MV-4-11 (cell line): ENCODE data around the gene HSD17B1.
A peak's percentile ranks its signal among the peaks of the same experiment; 100 is the strongest.
"Not testable (repeated sequence)": the region's sequence is repeated elsewhere in the genome, so short reads cannot be mapped to it uniquely, and the experiment has no call there.

ENCODE experiments used
- DNase-seq: peaks from one replicate; lab custom pipeline; 2025; lab: John Stamatoyannopoulos, UW

The HSD17B1 gene

GRCh38 chr17:42526031-42526444 lies 26.7 kb upstream of the HSD17B1 start:
- DNase-seq: no peak

- no peak for DNase-seq
Measured at GRCh38 chr17:42527932-42528331, 24.8 kb upstream of the HSD17B1 start.

GRCh38 chr17:42529061-42529460 lies 23.7 kb upstream of the HSD17B1 start:
- DNase-seq: no peak

DNA sequence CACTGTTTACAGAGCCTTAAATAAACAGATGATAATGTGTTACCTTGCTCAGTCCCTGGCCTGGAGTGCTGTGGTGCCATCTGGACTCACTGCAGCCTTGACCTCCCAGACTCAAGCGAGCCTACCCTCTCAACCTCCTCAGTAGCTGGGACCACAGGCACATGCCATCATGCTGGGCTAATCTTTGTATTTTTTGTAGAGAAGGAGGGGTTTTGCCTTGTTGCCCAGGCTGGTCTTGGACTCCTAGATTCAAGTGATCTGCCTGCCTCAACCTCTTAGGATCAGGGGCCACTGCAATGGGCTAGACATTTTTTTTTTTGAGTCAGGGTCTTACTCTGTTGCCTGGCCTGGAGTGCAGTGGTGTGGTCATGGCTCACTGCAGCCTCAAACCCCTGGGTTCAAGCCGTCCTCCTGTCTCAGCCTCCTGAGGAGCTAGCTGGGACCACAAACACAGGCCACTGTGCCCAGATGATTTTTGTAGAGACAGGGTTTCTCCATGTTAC lies 21.7 kb upstream of the HSD17B1 start:
- no peak for DNase-seq

DNA sequence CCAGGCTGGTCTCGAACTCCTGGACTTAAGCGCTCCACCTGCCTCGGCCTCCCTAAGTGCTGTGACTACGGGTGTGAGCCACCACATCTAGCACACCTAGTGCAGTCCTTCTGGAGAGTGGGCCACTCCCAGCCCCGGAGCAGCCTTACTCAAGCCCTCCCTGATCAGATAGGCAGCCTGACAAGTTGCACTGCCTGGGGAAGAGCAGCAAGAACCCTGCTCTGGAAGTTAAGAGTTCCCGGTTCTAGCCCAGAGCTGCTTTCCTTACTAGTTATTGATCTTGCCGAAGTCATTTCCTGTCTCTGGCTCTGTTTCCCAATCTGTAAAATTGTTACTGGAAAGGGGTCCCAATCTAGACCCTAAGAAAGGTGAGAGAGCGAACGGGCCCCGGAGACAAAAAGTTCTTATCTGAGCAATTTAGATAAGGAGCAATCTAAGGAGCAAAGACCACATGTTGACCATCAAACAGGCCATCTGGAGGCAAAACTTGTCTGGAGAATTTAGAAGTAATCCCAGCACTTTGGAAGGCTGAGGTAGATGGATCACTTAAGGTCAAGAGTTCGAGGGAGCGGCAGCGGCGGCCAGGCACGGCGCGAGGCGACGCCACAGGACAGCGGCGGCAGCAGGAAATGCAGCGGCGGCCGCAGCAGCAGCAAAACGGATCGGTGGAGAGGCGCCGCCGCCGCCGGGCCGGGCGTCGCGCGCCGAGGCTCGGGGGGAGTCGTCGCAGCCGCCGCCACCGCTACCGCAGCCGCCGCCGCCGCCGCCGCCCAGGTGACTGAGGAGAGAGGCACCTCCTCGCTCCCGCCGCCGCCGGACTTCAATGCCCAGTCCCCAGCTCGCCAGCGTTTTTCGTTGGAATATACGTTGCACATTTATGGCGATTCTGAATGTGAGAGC lies 21.0 kb upstream of the HSD17B1 start:
- peak; percentile 29 for DNase-seq

DNA sequence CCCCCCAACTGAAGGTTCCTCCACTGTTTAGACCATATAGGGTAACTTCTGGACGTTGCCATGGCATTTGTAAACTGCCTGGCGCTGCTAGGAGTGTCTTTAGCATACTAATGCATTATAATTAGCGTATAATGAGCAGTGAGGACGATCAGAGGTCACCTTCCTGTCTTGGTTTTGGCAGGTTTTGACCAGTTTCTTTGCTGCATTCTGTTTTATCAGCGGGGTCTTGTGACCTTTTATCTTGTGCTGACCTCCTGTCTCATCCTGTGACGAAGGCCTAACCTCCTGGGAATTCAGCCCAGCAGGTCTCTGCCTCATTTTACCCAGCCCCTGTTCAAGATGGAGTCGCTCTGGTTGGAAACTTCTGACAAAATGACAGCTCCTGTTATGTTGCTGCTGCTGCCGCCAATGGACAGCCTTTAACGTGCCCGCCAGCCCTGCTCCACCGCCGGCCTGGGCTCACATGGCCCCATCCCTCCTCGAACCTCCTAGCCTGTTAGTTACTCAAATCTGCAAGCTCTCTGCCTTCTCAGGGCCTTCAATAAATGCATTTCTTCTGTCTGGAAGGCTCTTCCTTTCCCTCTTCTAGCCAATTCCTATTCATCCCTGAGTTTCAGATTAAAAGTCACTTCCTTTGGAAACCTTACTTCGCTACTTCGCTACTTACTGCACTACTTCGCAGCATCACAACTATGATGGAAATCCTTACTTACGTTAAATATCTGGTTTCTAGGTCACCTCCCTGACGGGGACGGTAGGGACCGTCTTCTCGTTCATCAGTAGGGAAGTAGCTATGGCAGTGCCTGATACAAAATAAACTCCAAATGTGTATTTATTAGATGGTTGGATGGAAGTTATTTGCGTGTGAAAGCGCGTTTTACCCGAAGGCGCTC lies 17.3 kb upstream of the HSD17B1 start:
- DNase-seq: no peak

- peak; percentile 80 for DNase-seq
Measured at GRCh38 chr17:42536048-42536371, 16.7 kb upstream of the HSD17B1 start, which contains the start of gene NAGLU. Gene NAGLU, plus strand, starts transcription at chr17:42536241. Its CDS starts 32 bp downstream, at chr17:42536273.

DNA sequence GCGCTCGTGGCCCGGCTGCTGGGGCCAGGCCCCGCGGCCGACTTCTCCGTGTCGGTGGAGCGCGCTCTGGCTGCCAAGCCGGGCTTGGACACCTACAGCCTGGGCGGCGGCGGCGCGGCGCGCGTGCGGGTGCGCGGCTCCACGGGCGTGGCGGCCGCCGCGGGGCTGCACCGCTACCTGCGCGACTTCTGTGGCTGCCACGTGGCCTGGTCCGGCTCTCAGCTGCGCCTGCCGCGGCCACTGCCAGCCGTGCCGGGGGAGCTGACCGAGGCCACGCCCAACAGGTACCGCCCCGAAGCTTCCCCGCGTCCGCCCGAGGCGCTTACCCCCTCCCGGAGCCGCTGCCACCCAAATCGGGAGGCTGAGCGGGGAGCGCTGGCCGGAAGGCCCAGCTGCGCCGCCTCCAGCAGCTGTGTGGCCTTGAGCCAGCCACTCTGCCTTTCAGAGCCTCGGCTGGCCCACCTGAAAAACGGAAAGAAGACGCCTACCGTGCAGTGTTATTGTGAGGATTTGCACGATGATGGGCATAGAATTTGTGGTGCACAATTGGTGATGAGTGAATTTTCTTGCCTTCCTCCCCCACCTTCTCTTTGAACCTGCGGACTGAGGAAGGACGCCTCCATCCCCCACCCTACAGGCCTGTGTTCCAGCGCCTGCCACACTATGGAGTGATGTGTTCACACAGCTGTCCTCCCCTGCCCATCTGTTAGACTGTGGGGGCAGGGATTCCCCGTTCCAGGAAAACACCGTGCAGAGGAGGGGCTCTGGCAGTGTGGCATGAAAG lies 16.2 kb upstream of the HSD17B1 start:
- DNase-seq: peak; percentile 59

- DNase-seq: no peak
Measured at GRCh38 chr17:42537156-42537805, 15.4 kb upstream of the HSD17B1 start.

- no peak for DNase-seq
Measured at GRCh38 chr17:42537826-42538451, 14.8 kb upstream of the HSD17B1 start.

DNA sequence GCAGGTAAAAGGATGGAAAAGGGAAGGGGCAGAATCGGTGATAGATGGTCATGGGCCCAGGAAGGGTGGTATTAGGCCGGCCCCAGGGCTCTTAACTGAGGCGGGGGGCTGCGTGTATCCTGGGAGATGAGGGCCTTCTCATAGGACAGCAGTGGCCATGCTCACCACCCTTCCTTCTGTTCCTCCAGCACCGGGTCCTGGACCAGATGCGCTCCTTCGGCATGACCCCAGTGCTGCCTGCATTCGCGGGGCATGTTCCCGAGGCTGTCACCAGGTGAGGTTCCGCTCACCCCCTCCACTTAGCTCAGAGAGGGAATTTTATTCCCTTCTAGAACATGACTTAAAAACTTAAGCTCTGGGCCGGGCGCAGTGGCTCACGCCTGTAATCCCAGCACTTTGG lies 14.2 kb upstream of the HSD17B1 start:
- no peak for DNase-seq

- DNase-seq: not testable (repeated sequence)
Measured at GRCh38 chr17:42540558-42540957, 12.2 kb upstream of the HSD17B1 start.

- DNase-seq: no peak
Measured at GRCh38 chr17:42541041-42541833, 11.5 kb upstream of the HSD17B1 start.

DNA sequence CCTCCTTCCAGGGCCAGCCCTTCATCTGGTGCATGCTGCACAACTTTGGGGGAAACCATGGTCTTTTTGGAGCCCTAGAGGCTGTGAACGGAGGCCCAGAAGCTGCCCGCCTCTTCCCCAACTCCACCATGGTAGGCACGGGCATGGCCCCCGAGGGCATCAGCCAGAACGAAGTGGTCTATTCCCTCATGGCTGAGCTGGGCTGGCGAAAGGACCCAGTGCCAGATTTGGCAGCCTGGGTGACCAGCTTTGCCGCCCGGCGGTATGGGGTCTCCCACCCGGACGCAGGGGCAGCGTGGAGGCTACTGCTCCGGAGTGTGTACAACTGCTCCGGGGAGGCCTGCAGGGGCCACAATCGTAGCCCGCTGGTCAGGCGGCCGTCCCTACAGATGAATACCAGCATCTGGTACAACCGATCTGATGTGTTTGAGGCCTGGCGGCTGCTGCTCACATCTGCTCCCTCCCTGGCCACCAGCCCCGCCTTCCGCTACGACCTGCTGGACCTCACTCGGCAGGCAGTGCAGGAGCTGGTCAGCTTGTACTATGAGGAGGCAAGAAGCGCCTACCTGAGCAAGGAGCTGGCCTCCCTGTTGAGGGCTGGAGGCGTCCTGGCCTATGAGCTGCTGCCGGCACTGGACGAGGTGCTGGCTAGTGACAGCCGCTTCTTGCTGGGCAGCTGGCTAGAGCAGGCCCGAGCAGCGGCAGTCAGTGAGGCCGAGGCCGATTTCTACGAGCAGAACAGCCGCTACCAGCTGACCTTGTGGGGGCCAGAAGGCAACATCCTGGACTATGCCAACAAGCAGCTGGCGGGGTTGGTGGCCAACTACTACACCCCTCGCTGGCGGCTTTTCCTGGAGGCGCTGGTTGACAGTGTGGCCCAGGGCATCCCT lies 9.3 kb upstream of the HSD17B1 start:
- no peak for DNase-seq

DNA sequence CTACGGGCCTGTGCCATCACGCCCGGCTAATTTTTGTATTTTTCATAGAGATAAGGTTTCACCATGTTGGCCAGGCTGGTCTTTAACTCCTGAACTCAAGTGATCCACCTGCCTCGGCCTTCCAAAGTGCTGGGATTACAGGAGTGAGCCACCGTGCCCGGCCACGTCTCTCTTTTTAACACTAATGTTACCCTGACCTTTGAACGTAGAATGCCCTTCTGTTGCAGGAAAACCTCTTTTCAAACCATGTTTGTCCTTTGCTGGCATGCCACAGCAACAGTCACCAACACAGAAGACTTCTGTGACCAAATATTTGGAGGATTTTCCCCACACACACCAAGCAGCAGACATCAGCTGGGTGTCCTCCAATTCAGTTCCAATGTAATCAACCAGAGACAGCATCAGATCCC lies 7.8 kb upstream of the HSD17B1 start:
- DNase-seq: no peak

DNA sequence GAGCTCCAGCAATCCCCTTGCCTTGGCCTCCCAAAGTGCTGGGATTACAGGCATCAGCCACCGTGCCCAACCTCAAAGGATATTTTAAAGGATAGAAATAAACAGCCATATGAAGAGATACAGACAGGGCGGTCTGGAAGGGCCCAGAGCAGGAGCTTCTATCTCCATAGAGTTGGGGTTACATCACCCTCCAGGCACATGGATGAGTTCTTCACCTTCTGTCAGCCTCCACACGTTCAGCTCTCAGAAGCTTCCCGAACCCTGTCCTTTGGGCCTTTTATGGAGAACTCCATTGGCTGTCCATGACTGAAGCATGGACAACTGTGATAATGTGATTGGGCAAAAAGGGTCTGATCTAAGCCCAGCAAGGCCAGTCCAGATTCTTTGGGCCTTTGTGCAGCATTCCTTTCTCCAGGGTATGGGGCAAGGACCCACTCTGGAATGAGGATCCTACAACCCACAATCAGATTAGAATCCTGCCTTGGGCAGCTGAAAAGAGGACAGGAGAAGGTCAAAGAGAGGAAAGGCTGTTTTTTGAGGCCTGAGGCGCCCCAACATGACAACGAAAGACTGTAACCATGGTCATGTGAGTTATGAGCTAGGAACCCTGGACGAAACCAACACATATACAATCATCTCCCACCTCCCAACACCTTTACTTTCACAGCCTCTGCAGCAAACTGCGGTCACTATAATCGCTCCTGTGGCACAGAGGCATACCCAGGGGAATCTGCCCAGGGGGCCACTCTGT lies 6.8 kb upstream of the HSD17B1 start:
- DNase-seq: not testable (repeated sequence)

GRCh38 chr17:42547001-42547461 lies 5.7 kb upstream of the HSD17B1 start:
- no peak for DNase-seq

DNA sequence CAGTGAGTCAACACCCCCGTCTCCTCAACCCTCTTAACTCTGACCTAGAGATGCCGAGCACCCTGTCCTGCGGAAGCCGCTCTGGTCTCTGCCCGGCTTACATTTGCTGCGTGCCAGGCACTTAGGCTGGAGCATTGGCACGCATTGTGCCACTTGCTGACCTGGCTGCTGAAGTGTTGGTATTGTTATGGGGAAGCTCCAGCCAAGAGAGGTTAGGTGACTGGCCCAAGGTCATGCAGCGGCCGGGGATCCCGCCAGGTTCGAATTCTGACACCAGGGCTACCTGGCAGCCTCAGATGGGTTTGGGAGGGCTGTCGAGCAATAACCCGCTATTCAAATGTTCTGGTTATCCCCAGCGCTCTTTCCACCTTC lies 5.0 kb upstream of the HSD17B1 start:
- no peak for DNase-seq
